Muscle of arm (tissue), 12 donors: ENCODE data around the gene EFHC1. TPM values are rescaled to one million over a fixed set of nuclear protein-coding genes. Genes with fewer than 3 reads are reported as not detected.

Experiments
- DNase-seq: peaks from one replicate; pipeline ENCODE4 v3.0.0-alpha.2; 2013
- polyA plus RNA-seq, 12 donors: library from polyadenylated mRNA; unstranded; fragments of 120-200 nt; gene quantifications; one replicate each; pipeline ENCODE4 v1.2.1, GENCODE V29; 2013; ENCODE audit not compliant: insufficient read length in 12 of 12

Gene EFHC1
- polyA plus RNA-seq, 12 donors, result 14.4 to 72.6 (median 23.4) TPM; not detected in 1

DNA sequence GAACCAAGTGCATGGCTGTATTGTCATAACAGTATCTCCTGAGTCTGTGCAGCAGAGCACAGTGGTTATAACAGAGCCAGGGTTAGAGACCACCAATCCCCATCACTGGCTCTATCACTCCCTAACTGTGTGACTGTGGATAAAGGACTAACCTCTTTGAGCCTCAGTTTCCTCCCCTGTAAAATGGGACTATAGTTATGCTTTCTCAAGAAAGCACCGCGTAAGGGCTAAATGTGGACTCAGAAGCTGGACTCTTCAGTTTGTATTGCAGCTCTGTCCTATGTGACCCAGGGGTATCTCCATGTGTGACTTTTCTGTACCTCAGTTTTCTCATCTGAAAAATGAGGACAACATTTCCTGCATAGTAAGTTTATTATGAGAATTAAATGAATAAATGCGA is 96.8 kb downstream of the EFHC1 start:
- DNase-seq, result no peak

DNA sequence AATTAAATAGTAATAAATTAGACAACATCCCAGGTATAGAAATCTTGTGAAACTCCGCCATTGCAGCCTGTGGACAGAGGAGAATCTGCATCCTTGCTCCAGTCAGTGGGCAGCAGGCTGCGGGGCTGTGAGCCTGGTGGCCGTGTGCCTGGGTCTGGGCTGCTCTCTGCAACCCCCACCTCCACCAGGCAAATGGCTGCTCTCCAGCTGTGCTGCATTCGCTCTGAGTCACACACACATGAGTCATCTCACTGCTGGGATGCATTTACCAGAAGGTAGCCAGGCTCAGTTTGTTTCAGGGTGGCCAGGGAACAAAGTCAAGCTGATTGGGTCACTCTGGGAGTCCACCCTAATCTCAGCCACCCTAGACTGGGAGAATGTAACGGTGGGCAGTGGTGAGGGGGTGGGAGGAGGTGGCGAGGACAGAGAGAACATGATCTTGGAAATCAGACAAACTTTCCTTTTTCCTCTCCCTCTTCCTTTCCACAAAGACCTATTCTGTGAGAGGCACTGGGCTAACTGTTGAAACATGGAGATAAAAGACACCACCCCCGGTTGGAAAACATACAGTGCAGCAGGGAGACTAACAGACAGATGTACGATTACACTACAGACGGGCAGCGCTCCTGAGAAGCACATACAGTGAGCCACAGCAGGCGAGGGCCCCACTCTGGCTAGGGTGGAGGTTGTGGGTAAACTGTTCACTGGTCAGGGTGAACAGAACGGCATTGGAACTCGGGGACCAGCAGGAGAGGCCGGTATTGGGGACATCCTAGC is 97.5 kb downstream of the EFHC1 start:
- DNase-seq, result peak; percentile 88

DNA sequence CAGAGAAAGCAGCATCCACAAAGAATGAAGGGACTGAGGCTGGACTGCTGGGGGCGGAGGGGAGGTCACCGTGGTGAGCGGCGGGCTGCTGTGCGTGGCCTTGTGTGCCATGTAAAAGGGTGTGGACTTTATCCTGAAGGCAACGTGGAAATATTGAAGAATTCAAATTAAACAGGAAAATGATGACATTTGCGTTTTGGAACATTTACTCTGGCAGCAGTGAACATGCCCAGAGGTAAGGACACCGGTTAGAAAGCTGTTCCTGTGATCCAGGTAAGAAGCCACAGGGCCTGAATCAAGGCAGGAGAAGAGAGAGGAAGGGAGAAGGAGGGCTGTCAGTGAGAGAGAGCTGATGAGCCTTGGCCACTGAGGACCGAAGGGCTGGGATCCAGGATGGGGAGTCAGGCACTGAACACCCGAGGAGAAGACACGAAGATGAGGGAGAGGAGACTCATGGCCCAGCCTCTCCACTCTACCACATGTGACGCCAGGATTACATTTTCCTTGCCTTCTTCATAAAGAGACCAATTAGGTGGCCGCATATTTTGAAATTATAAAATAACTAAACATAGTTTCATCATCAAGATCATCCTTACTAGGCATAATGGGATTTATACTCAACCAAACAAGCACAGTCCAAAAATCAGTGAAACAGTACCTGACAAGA is 98.3 kb downstream of the EFHC1 start:
- no peak for DNase-seq

DNA sequence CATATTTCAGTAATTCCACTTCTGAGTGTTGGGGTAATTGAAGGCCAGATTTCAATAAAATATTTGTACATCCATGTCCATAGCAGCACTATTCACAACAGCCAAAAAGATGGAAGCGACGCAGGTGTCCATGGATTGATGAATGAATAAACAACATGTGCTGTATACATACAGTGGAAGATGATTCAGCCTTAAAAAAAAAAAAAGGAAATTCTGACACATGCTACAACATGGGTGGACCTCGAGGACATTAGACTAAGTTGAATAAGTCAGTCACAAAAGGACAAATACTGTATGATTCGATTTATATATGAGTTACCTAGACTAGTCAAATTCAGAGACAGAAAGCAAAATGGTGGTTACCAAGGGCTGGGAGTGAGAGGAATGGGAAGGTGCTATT is 99.5 kb downstream of the EFHC1 start:
- no peak for DNase-seq

DNA sequence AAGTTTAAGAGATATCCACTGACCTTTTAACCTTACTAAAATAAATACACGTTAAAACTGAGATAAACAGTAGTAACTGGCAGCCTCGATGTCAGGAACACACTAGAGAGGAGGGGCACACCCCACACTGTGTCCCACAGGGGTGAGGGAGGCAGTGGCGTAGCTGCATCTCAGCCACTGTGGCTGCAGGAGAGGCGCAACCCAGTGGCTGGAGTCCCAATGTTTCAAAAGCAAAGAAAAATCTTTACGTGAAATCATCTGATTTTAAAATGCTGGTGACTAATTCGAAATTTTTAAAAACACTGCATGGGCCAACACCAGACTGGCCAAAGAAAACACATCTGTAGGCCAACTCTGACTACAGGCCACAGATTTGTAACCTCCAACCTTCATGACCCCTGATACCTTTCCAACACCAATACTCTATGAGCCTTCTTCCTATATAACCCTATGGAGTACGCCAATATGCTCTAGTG is 102.0 kb downstream of the EFHC1 start:
- no peak for DNase-seq

DNA sequence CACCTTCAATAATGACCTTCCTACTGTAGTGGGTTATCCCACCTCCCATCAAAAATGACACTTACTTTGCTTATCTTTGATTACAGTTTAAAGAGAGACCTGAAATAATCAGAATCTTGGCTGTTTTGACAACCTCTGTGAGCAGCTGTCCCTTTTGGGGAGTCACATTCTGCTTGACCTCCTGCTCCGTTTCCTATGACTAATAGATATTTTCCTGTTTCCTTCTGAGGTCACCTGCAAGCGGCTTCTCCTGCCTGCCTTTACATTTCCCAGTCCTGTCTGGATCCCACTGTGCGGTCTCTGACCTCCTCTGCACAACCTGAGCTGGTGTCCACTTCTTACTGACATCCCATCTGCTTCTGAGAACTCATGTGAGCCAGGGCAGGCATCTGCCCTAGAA is 102.5 kb downstream of the EFHC1 start:
- DNase-seq, result no peak

DNA sequence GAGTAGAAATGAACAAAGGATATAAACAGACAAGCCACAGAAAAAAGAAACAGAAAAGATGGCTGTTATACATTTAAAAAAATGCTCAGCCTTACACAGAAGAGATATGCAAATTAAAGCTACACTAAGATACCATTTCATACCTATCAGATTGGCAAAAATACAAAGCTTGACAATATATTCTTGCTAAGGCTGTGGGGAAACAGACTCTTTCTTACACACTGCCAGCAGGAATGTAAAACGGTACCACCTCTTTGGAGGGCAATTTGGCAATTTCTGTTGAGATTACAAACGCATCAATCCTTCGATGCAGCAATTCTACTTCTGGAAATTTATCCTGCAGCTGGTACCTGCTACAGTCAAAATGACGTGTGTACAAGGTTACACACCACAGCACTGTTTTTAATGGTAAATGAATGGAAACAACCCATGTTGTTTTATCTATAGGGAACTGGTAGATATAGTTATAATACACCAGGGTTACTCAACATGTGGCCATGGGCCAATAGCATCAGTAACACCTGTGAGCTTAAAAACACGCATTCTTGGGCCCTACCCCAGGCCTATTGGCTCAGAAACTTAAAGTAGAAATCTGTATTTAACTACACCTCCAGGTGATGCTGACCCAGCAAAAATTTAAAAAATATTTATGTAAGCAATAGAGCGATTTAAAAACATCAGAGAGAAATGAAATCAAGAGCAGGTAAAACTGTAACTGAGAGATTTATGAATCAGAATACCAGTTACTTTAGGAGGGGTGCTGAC is 103.4 kb downstream of the EFHC1 start:
- no peak for DNase-seq

DNA sequence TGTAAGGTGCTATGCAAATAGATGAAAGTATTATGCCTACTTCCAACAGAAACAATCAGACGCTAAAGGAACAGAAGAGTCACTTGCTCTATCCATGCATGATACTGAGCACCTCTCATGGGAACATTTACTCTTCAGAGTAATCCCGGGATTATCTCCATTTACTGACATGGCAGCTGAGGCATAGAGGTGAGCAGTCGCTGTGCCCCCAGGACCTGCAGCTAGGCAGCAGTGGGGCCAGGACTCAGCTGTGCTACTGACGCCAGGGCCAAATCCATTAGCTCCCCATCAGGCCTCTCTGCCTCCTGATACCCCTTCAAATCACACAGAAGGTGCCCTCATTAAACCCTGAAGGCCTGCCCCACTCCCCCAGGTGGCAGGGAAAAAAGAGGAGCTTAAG is 104.8 kb downstream of the EFHC1 start:
- DNase-seq, result no peak

DNA sequence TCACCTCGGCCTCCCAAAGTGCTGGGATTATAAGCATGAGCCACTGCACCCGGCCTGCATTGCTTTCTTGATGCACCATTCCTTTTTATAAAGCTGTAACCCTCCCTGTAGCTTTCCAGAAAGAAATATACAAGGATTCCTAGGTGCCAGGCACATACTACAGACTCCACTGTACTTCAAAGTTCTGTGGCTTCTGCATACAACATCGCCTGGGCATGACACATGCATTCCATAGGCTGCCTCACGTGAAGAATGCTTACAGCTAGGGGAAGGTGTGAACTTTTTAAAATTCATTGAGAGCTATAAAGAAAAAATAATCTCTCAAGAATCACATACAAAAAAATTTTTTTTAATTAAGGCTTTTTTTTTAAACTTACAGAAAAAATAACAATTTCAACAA is 106.5 kb downstream of the EFHC1 start:
- DNase-seq, result no peak

DNA sequence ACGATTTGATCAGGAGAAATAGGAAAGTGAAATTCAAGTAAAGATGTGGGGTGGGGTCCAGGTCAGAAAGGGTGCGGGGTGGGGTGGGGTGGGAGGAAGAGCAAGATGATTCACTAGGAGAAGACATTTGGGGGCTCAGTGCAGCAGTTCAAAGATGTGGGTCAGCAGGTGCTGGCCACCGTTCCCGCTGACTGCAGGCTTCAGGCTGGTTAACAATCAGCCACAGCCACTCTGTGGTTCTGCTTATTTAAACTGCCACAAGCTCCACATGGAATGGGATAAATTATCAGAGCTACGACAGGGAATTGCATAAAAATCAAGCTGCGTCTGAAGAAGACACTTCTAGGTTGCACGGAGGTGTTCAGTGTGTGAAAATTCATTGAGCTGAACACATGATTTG is 107.3 kb downstream of the EFHC1 start:
- no peak for DNase-seq

DNA sequence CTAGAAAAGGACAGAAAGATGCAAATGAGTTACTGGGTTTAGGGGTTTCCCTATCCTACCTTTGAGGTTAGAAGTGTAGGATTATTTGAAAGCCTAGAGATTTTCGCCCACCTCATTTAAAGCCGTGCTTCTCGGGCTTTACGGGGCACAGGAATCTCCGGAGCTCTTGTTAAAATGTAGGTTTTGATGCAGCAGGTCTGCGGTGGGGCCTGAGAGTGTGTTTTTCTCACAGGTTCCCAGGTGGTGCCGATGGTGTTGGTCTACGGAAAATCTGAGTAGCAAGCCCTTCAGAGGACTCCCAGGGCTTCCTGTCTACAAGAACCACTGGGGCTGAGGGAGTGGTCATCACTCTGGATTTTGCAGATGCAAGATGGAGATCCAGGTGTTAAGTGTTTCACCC is 109.2 kb downstream of the EFHC1 start:
- no peak for DNase-seq

DNA sequence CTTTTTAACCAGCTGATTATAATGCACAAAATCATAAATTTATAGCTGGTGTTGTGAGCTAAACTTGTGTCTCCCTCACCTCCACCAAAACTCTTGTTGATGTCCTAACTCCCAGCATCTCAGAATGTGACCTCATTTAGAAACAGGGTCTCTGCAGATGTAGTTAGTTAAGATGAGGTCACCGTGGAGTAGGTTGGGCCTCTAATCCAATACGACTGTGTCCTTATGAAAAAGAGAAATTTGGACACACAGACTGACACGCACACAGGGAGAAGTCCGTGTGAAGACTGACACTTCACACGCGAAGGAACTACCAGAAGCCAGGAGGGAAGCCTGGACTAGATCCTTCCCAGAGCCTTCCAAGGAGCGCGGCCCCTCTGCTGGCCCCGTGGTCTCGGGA is 110.2 kb downstream of the EFHC1 start:
- no peak for DNase-seq

DNA sequence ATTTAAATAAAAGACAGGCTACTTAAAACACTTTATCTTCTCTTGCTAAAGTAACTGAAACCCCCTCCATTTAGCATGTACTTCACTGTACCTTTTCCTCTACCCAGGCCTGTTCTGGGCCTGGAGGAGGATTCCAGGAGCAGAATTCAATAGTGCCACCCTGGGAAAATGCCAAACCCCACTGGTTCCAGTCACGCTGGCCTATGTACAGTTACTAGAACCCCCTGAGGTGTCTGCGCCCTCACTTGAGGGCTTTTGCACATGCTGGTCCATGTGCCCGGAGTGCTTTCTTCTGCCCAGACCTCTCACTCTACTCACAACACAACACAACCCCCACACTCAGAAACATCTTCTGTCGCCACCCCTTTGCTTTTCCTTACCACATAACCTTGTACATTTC is 111.3 kb downstream of the EFHC1 start:
- no peak for DNase-seq

DNA sequence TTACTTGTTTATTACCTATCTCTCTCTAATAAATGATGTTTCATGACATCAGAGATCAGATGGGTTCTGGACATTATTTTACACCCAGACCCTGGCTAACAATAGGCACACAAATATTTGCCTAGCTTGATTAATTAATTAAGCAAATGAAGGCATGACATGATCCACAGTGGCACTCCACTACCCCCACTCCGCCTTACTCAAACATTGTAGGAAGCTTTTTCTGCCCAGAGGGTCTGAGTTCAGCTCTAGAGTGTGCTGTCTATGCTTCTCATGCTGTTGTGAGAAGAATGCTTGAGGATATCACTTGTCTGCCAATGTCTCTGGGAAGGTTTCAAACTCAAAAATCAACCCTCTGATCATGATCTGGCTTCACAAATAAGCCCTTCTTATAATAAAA is 111.7 kb downstream of the EFHC1 start:
- DNase-seq, result no peak

DNA sequence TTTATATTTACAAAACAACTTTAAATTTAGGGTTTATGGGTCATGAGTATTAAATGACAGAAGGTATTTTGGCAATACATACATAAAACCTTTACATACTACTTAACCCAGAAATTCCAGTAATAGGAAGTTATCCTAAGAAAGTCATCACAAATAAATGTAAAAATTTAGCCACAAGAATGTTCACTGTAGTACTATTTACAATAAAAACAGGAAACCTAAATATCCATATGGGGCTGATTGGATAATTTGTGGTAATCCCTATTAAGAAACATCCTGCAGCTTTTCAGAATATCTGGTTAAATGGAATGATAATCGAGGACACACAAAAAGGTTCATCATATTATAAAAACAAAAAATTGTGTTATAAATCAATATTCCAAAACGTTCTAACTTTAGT is 112.3 kb downstream of the EFHC1 start:
- DNase-seq, result no peak

DNA sequence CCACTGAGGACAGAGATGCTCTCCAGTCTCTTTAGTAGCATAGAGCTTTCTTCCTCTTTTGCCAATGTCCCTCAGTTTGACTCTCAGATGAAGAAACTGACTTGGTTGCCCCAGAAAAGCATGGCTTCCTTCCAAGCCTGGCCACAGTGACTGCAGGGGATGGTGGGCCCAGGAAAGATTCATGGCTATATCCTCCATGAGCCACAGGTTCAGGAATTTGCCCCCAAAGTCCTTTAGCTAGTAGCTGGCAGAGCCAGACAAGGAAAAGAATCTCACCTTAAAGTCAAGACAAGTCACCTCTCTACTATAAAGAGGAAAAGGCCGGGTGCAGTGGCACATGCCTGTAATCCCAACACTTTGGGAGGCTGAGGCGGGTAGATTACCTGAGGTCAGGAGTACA is 113.3 kb downstream of the EFHC1 start:
- DNase-seq, result no peak

DNA sequence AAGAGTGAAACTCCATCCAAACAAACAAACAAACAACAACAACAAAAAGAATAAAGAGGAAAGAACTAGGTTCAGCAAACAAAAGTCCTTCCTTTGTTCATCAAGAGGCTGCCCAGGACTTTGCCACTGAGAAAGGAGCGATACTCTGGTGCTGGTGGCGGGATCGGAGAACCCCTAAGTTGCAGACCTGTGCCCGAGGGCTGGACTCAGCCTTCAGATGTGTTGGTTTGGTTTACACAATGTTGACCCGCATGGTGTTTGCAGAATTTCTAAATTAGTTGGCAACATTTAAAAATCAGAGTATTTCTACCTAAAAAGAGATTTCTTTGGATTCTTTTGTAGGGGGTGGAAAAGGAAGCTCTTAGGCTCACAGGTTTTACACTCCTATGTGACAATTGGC is 114.2 kb downstream of the EFHC1 start:
- no peak for DNase-seq

DNA sequence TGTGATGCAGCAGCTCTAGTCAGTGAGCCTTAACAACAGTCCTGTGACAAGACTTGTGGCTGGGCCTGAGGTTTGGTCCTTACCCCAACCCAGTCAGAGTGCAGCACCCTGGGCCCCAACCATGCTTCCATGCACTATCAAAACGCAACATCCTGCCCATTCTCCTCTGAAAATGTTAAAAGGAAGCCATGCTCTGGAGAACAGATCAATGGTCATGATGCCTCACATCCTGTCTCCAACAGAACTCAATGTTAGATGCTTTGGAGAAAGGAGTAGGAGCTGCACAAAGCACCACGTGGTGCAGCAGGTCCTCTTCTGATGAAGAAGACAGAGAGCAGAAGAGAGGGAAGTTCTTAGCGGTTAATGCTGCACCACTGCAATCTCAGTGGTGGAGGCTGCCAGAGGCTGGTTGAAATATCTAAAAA is 114.8 kb downstream of the EFHC1 start:
- no peak for DNase-seq

DNA sequence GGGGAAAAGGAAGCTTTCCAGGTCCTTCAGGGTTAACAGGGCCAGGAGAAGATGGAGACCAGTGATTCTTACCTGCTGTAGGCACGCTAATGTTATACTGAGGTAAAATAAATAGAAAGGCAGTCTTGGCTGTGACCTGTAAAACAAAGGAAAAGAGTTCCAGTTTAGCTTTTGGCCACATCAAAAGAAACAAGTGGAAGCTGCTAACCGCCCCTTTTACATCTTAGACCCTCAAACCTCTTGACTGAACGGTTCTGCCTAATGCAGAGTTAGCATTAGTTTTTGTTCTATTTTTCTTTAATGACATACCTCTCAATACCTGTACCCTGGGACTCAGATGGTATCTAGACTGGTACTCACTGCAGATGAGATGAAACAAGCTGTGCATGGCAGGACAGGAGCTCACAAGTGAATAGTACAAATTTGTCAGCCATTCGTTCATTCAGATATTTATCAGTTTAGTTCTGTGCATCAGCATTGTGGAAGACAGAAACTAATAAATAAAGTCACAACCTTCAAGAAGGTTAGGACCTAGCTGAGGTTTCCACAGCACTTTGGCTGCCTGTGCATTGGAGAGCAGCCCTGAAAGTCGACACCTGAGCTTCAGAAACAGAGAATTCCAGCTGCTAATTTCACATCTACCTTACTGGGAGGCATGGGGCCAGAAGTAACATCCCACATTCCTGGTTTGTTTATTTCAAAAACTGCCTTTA is 115.7 kb downstream of the EFHC1 start:
- no peak for DNase-seq

DNA sequence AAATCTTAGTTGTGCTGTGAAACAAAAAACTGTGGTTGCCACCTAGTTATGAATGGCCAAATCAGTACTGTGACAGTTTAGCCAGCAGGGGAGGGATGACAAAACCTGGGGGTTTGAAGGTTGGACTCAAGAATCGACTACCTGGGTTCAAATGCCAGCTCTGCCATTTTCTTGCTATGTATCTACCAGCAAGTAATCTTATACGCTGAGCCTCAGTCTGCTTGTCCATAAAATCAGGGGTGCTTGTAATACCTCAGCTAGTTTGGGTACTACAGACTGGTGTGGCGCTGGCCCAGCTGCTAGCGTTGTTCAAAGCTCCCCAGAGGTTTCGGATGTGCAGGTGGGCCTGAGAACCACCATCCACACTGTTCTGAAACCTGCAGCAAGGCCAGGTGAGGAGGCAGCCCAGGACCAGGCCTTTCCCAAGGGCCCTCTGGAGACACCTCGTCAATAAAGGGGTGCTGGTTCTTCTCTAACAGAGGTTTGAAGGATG is 116.3 kb downstream of the EFHC1 start:
- DNase-seq, result no peak

DNA sequence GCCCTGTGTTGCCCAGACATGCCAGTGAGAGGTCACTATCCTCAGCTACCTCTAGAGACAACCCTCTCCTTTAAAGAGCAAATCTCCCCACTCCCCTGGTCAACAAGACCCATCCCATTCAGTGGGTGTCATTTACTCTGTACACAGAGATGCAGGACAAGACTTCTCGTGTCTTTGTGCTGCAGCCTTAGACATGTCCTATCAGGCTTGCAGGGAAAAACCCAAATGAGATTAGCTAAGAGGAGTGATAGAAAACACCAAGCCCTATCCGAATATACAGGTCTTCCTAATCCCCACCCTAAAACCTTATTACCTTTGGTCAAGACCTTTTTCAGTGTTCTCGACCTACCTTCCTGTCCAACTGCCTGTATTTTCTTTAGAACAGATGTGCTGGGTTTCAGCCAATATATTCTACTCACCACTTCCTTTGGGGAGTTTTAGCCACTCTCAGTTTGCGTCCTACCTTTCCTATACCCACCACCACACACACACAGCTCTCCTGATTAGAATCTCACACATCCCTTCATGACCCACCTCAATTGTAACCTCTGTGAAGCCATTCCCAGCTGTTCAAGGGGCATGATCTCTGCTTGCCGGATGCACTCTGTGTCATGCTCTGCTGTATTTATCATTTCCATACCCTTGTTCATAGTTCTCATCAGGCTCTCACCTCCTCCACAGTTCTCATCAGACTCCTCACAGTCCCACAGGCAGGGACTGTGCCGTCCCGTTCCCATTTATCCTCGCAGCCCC is 117.0 kb downstream of the EFHC1 start:
- DNase-seq, result no peak
